NAMALWA (cell line): Measurements from ENCODE around the gene PCDHA6.
A peak's percentile ranks its signal among the peaks of the same experiment; 100 is the strongest.
"Not testable (repeated sequence)": the region's sequence is repeated elsewhere in the genome, so short reads cannot be mapped to it uniquely, and the experiment has no call there.

ENCODE experiments used
- DNase-seq: peaks from one replicate; pipeline ENCODE4 v3.0.0-alpha.2; 2015; ENCODE audit warnings: low spot score

Gene PCDHA6

DNA sequence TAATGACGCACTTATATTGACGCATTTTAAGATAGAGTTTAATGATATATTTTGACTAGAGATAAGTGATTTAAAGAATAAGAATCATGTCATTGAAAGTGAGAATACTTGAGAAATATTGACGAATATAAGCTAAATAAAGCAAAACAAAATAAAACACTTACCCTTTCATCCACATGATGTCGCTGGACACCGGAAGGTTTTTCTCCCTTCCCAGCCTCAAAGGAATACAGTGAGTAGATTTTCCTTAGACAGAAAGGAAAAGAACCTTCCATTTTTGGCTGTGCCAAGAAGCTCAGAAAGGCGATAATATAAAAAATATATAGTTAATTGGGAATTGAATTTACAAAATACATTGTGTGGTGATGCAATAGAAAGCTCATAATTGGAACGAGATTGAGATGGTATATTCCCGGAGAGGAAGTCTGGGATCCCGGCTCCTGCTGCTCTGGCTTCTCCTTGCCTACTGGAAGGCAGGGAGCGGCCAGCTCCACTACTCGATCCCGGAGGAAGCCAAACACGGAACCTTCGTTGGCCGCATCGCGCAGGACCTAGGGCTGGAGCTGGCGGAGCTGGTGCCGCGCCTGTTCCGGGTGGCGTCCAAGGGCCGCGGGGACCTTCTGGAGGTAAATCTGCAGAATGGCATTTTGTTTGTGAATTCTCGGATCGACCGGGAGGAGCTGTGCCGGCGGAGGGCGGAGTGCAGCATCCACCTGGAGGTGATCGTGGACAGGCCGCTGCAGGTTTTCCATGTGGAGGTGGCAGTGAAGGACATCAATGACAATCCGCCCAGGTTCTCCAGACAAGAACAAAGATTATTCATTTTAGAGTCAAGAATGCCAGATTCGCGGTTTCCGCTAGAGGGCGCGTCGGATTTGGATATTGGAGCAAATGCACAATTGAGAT is 6.1 kb upstream of the PCDHA6 start, which contains the start of gene PCDHA5:
Gene PCDHA5 (plus strand): TSS at position 239 of the 906 bp plus-strand sequence.
- DNase-seq, result peak; percentile 47

DNA sequence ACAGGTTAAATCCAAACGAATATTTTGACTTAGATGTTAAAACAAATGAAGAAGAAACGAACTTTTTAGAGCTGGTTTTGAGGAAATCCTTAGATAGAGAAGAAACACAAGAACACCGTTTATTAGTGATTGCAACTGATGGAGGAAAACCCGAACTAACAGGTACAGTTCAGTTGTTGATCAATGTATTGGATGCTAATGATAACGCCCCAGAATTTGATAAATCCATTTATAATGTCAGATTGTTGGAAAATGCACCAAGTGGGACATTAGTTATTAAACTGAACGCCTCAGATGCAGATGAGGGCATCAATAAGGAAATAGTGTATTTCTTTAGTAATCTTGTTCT is 5.5 kb upstream of the PCDHA6 start:
- DNase-seq, result no peak

DNA sequence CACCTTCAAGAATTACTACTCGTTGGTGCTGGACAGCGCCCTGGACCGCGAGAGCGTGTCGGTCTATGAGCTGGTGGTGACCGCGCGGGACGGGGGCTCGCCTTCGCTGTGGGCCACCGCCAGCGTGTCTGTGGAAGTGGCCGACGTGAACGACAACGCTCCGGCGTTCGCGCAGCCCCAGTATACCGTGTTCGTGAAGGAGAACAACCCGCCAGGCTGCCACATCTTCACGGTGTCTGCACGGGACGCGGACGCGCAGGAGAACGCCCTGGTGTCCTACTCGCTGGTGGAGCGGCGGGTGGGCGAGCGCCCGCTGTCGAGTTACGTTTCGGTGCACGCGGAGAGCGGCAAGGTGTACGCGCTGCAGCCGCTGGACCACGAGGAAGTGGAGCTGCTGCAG is 4.8 kb upstream of the PCDHA6 start:
- DNase-seq, result not testable (repeated sequence)

DNA sequence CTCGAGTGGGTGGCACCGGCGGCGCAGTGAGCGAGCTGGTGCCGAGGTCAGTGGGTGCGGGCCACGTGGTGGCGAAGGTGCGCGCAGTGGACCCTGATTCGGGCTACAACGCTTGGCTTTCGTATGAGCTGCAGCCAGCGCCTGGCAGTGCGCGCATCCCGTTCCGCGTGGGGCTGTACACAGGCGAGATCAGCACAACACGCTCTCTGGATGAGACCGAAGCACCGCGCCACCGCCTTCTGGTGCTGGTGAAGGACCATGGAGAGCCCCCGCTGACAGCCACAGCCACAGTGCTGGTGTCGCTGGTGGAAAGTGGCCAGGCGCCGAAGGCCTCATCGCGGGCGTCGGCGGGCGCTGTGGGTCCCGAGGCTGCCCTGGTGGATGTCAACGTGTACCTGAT is 4.3 kb upstream of the PCDHA6 start:
- DNase-seq, result no peak

DNA sequence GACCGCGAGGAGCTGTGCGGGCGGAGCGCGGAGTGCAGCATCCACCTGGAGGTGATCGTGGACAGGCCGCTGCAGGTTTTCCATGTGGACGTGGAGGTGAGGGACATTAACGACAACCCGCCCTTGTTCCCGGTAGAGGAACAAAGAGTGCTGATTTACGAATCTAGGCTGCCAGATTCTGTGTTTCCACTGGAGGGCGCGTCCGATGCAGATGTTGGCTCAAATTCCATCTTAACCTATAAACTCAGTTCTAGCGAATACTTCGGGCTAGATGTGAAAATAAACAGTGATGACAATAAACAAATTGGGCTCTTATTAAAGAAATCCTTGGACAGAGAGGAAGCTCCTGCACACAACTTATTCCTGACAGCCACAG is 590 bp downstream of the PCDHA6 start:
- no peak for DNase-seq

DNA sequence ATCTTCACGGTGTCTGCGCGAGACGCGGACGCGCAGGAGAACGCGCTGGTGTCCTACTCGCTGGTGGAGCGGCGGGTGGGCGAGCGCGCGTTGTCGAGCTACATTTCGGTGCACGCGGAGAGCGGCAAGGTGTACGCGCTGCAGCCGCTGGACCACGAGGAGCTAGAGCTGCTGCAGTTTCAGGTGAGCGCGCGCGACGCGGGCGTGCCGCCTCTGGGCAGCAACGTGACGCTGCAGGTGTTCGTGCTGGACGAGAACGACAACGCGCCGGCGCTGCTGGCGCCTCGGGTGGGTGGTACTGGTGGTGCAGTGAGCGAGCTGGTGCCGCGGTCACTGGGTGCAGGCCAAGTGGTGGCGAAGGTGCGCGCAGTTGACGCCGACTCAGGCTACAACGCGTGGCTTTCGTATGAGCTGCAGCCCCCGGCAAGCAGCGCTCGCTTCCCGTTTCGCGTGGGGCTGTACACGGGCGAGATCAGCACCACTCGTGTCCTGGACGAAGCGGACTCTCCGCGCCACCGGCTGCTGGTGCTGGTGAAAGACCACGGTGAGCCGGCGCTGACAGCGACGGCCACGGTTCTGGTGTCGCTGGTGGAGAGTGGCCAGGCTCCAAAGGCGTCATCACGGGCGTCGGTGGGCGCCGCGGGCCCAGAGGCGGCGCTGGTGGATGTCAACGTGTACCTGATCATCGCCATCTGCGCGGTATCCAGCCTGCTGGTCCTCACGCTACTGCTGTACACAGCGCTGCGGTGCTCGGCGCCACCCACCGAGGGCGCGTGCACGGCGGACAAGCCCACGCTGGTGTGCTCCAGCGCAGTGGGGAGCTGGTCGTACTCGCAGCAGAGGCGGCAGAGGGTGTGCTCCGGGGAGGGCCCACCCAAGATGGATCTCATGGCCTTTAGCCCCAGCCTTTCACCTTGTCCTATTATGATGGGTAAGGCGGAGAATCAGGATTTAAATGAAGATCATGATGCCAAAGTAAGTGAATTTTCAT is 2.0 kb downstream of the PCDHA6 start:
- not testable (repeated sequence) for DNase-seq

DNA sequence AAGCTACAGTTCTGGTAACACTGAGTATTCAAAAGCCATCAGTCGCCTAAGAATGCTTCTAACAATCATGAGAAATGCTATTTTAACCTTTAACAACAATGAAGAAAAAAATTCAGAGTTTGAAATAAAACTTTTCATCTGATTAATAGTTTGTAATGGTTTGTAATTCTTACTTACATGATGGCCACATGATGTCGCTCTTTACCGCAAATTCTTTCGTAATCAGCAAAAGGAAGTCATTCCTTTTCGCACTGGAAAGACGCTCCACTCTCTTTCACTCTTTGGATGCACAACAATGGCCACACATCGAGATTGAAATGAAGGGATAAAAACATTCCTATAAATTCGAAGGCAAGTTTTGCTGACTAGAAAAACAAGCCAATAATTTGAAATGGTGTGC is 6.2 kb downstream of the PCDHA6 start, which contains the start of gene PCDHA7:
Gene PCDHA7 (plus strand): TSS at position 277 of the 400 bp plus-strand sequence. CDS start 115 bp downstream, at position 392.
- DNase-seq, result no peak

DNA sequence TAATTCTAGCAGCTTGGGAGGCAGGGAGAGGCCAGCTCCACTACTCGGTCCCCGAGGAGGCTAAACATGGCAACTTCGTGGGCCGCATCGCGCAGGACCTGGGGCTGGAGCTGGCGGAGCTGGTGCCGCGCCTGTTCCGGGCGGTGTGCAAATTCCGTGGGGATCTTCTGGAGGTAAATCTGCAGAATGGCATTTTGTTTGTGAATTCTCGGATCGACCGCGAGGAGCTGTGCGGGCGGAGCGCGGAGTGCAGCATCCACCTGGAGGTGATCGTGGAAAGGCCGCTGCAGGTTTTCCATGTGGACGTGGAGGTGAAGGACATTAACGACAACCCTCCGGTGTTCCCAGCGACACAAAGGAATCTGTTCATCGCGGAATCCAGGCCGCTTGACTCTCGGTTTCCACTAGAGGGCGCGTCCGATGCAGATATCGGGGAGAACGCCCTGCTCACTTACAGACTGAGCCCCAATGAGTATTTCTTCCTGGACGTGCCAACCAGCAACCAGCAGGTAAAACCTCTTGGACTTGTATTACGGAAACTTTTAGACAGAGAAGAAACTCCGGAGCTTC is 6.8 kb downstream of the PCDHA6 start:
- DNase-seq, result not testable (repeated sequence)

DNA sequence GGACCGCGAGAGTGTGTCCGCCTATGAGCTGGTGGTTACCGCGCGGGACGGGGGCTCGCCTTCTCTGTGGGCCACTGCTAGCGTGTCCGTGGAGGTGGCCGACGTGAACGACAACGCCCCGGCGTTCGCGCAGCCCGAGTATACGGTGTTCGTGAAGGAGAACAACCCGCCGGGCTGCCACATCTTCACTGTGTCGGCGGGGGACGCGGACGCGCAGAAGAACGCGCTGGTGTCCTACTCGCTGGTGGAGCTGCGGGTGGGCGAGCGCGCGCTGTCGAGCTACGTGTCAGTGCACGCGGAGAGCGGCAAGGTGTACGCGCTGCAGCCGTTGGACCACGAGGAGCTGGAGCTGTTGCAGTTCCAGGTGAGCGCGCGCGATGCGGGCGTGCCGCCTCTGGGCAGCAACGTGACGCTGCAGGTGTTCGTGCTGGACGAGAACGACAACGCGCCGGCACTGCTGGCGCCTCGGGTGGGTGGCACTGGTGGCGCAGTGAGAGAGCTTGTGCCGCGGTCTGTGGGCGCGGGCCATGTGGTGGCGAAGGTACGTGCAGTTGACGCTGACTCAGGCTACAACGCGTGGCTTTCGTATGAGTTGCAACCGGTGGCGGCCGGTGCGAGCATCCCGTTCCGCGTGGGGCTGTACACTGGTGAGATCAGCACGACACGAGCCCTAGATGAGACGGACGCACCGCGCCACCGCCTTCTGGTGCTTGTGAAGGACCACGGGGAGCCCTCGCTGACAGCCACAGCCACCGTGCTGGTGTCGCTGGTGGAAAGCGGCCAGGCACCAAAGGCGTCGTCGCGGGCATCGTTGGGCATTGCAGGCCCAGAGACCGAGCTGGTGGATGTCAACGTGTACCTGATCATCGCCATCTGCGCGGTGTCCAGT is 8.1 kb downstream of the PCDHA6 start:
- no peak for DNase-seq

DNA sequence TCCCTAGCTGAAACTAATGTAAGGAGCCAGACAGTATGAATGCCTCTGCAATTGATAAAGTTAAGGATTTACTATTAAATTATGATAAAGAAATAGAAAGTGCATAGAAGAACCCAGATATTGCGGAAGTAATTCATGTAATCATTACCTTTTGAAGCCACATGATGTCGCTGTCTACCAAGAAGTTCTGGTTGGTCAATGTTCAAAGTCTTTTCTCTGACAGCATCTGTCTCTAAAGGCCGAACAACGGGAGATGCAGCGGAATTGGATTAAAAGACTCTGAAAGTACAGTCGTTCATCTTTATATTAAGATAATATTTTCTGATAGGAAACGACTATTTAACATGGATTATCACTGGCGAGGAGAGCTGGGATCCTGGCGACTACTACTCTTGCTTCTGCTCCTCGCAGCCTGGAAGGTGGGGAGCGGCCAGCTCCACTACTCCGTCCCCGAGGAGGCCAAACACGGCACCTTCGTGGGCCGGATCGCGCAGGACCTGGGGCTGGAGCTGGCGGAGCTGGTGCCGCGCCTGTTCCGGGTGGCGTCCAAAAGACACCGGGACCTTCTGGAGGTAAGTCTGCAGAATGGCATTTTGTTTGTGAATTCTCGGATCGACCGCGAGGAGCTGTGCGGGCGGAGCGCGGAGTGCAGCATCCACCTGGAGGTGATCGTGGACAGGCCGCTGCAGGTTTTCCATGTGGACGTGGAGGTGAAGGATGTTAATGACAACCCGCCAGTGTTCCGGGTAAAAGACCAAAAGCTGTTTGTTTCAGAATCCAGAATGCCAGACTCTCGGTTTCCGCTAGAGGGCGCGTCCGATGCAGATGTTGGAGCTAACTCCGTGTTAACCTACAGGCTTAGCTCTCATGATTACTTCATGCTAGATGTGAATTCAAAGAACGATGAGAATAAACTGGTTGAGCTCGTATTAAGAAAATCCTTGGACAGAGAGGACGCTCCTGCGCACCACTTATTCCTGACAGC is 13.5 kb downstream of the PCDHA6 start, which contains the start of gene PCDHA8:
Gene PCDHA8 (plus strand): TSS at position 210 of the 985 bp plus-strand sequence. CDS start 135 bp downstream, at position 345.
- peak; percentile 72 for DNase-seq

DNA sequence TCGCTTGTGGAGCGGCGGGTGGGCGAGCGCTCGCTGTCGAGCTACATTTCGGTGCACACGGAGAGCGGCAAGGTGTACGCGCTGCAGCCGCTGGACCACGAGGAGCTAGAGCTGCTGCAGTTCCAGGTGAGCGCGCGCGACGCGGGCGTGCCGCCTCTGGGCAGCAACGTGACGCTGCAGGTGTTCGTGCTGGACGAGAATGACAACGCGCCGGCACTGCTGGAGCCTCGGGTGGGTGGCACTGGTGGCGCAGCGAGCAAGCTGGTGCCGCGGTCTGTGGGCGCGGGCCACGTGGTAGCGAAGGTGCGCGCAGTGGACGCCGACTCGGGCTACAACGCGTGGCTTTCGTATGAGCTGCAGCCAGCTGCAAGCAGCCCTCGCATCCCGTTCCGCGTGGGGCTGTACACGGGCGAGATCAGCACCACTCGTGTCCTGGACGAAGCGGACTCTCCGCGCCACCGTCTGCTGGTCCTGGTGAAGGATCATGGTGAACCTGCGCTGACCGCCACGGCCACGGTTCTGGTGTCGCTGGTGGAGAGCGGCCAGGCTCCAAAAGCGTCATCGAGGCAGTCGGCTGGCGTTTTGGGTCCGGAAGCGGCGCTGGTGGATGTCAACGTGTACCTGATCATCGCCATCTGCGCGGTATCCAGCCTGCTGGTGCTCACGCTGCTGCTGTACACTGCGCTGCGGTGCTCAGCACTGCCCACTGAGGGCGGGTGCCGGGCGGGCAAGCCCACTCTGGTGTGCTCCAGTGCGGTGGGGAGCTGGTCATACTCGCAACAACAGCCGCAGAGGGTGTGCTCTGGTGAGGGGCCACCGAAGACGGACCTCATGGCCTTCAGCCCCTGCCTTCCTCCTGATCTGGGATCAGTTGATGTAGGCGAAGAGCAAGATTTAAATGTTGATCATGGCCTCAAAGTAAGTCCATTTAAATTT is 15.3 kb downstream of the PCDHA6 start:
- no peak for DNase-seq

DNA sequence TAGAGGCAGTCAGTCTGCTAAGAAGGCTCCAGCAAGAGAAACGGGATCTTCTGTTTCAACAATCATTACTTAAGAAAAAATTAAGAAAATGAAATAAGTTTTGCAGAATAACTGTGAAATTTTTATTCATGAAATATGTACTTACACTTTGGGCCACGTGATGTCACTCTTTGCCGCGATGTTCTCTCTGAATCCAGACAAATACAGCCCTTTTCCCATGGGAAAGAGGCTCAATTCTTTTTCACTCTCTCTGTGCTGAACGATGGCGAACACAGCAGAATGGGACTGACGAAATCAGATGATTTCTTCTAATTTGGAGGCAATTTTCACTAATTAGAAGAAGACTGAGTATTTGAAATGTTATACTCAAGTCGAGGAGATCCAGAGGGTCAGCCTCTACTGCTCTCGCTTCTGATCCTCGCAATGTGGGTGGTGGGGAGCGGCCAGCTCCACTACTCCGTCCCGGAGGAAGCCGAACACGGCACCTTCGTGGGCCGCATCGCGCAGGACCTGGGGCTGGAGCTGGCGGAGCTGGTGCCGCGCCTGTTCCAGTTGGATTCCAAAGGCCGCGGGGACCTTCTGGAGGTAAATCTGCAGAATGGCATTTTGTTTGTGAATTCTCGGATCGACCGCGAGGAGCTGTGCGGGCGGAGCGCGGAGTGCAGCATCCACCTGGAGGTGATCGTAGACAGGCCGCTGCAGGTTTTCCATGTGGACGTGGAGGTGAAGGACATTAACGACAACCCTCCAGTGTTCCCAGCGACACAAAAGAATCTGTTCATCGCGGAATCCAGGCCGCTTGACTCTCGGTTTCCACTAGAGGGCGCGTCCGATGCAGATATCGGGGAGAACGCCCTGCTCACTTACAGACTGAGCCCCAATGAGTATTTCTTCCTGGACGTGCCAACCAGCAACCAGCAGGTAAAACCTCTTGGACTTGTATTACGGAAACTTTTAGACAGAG is 20.7 kb downstream of the PCDHA6 start, which contains the start of gene PCDHA9:
Gene PCDHA9 (plus strand): TSS at position 244 of the 964 bp plus-strand sequence. CDS start 114 bp downstream, at position 358.
- not testable (repeated sequence) for DNase-seq

DNA sequence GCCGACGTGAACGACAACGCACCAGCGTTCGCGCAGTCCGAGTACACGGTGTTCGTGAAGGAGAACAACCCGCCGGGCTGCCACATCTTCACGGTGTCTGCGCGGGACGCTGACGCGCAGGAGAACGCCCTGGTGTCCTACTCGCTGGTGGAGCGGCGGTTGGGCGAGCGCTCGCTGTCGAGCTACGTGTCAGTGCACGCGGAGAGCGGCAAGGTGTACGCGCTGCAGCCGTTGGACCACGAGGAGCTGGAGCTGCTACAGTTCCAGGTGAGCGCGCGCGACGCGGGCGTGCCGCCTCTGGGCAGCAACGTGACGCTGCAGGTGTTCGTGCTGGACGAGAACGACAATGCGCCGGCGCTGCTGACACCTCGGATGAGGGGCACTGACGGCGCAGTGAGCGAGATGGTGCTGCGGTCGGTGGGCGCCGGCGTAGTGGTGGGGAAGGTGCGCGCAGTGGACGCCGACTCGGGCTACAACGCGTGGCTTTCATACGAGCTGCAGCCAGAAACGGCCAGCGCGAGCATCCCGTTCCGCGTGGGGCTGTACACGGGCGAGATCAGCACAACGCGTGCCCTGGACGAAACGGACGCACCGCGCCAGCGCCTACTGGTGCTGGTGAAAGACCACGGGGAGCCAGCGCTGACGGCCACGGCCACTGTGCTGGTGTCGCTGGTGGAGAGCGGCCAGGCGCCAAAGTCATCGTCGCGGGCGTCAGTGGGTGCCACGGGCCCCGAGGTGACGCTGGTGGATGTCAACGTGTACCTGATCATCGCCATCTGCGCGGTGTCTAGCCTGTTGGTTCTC is 22.3 kb downstream of the PCDHA6 start:
- DNase-seq, result not testable (repeated sequence)

DNA sequence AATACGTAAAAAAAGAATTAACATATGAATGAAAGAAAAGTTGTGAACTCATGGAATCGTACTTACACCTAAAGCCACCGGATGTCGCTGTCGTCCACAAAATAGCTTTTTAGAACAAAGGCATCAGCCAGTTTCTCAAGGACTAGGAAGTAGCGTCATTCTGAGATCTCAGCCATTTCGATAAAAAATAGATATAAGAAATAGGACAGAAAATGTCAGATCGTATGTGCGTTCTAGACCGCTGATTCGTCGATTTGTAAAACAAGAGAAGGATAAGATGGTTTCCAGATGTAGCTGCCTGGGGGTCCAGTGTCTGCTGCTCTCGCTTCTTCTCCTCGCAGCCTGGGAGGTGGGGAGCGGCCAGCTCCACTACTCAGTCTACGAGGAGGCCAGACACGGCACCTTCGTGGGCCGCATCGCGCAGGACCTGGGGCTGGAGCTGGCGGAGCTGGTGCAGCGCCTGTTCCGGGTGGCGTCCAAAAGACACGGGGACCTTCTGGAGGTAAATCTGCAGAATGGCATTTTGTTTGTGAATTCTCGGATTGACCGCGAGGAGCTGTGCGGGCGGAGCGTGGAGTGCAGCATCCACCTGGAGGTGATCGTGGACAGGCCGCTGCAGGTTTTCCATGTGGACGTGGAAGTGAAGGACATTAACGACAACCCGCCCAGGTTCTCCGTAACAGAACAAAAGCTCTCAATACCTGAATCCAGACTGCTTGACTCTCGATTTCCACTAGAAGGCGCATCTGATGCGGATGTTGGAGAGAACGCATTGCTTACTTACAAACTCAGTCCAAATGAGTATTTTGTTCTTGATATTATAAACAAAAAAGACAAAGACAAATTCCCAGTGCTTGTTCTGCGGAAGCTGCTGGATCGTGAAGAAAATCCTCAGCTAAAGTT is 28.3 kb downstream of the PCDHA6 start, which contains the start of gene PCDHA10:
Gene PCDHA10 (plus strand): TSS at position 126 of the 903 bp plus-strand sequence. CDS start 152 bp downstream, at position 278.
- peak; percentile 61 for DNase-seq
